Subcutaneous adipose tissue (tissue), 4 donors: ENCODE data around the gene ITK. TPM values are rescaled to one million over a fixed set of nuclear protein-coding genes. Genes with fewer than 3 reads are reported as not detected.

ENCODE experiments used
- CTCF ChIP-seq: fragments of 450-650 bp; IDR thresholded peaks from one replicate; pipeline ENCODE4 v1.5.1; 2016; ENCODE audit warnings: low read depth, mild to moderate bottlenecking, control low read depth, antibody characterized with exemption, moderate library complexity
- total RNA-seq, 4 donors: library from RNA; depleted of rRNA; stranded (reverse); fragments of >200 nt; gene quantifications; one replicate each; pipeline ENCODE4 v1.1.0, GENCODE V29; 2016

The ITK gene
- total RNA-seq, 4 donors from 2014 or later = 2.8 to 8.8 (median 5.3) TPM

DNA sequence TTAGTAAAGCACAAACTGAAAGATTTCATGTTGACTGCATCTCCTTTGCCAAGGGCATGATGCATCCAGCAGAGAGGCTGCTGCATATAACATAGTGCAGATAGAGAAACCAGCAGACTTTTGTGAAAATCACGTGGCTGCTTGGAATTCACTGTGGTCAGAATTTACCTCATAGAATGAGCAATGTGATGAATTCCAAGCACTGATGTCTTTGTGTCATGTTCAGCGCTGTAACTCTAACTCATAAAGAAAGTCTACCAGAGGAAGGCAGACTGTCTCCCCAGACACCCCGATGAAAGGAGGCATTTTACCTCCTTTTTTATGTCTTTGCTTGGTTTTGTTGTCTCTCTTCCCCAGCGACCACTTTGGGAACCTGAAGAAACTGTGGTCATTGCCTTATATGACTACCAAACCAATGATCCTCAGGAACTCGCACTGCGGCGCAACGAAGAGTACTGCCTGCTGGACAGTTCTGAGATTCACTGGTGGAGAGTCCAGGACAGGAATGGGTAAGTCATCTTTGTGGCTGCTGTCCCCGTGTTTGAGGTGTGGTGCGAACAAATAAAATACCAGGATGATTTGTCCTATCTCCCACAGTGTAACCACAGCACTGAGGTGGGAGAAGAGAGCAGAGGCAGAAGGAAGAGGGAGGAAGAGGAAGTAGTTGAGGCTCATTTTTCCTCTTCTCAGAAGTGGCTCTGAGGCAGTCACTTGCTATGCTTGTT is 42.0 kb downstream of the ITK start:
- no peak for TF ChIP-seq CTCF

DNA sequence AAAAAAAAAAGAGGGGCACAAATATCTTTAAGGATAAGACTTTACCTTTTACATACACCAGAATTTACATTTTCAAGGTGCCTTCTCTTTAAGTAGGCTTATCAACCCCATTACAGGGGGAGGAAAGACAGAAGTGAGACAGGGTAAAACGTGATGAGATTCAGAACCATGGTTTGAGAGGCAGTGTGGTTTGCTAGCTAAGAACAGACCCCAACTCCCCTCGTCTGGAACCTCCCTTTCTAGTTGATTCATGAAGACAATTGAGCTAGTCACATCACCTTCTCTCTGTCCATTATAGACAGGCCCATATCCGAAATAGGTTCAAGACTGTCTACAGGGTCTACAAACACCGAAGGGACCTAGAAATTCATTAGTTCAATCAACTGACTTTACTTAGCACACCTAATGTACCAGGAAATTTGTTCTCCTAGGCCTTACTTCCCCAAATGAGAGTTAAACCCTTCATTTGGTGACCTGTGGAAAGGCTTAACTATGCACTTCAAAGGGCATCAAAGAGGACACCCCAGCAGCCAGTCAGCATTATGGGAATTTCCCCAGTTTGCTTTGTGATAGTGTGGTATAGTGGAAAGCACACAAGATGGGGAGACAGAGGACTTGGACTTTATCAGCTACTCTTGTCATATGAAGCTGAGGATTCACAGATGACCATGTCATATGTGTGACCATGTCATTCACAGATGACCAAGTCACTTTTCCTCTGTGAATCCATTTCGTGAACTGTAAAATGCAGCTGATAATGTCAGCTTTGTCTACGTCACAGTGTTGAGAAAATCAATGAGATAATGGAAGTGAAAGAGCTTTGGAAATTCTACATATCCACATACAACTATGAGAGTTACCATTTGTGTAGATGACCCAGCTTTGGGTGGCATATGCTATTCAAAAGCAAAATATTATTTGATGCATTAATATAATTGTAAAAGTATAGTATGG is 45.1 kb downstream of the ITK start:
- TF ChIP-seq CTCF = no peak

DNA sequence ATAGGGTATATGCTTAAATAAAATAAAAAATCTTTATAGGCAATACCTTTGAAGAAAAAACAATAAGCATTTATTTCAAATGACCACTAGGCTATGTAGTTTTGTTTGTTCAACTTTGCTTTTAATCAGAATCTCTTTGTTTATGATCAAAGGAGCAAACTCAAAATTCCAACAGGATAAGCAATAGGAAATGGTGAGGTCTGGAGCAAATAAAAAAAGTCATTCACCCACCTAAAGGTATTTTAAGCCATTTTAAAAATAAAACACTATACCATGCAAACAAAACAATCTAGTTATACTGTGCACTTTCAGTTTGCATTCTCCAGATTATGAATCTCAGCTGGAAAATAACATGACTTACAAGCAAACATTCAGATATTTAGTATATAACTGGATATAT is 50.0 kb downstream of the ITK start:
- no peak for TF ChIP-seq CTCF

DNA sequence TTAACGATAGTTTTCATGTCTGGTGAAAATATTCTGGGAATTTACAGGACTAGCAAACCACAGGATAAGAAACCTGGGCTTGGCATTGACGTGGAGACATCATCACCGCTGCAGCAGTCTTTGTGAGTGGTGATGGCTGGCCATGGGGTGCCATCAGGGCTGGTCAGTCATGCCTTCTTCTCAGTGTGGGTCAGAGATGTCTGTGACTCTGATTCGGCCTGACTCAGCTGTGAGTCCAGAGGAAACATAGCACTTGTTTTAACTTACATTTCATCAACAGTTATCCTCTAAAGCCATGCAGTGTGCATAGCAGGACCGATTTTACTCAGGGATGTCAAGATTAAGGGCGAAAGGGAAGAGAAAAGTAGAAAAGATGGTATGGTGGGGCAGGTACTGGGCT is 52.1 kb downstream of the ITK start:
- TF ChIP-seq CTCF = no peak

GRCh38 chr5:157233515-157233914 is 52.9 kb downstream of the ITK start:
- no peak for TF ChIP-seq CTCF

- TF ChIP-seq CTCF = no peak
These were observed 55.8 kb downstream of the ITK start for GRCh38 chr5:157236423-157236822.

- no peak for TF ChIP-seq CTCF
These were observed 60.8 kb downstream of the ITK start for GRCh38 chr5:157241483-157241882.
